ENCODE data around the gene DPEP2NB.

GRCh38 chr16:68059804-68060203, 44.1 kb upstream of the DPEP2NB start:
- TF ChIP-seq POLR2AphosphoS5 (IDR thresholded peaks at IDR 0.05; ENCODE audit: borderline replicate concordance, low read depth, low read length): no peak
- no peak for TF ChIP-seq EZH2 (IDR thresholded peaks at IDR 0.05)

Data from SK-N-MC (cell line).